ENCODE results near the gene EVI2B. TPM values are rescaled to one million over a fixed set of nuclear protein-coding genes. Genes with fewer than 3 reads are reported as not detected.

The EVI2B gene
- total RNA-seq, 6 experiments from 2014 or later, result 1.5 to 9.4 (median 4.9) TPM

DNA sequence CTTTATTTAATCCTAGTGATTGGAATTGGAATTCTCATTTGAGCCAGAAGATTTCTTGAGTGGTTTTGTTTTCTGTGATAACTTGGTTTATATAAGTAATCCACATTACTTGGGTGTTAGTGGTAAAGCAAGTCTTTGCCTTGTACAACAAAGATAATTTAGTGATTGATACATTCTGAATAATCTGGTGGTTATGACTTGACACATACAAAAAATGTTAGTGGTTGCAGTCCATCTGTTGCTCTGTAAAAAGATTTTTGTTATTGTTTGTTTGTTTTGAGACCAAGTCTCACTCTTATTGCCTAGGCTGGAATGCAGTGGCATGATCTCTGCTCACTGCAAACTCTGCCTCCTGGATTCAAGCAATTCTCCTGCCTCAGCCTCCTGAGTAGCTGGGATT, 30.0 kb downstream of the EVI2B start:
- Histone ChIP-seq H3K9me3 (no peaks in the 10 kb centered on the region), H3K27me3 (no peaks in the 10 kb centered on the region), H3K4me3 (no peak overlapping the region), H3K36me3 (no peaks in the 10 kb centered on the region), H3K27ac (no peak overlapping the region), H3K4me1 (no peaks in the 10 kb centered on the region)
- ATAC-seq (no peak), DNase-seq (no peak)
- intact Hi-C loops (cut with DNase I), result no loop called here
- TF ChIP-seq POLR2A (IDR thresholded peaks at IDR 0.05) (no peak), CTCF (IDR thresholded peaks at IDR 0.05) (no peak)

- Histone ChIP-seq H3K4me3 (no peak overlapping the region), H3K9me3 (no peaks in the 10 kb centered on the region), H3K36me3 (no peaks in the 10 kb centered on the region), H3K4me1 (no peaks in the 10 kb centered on the region), H3K27ac (no peak overlapping the region), H3K27me3 (no peaks in the 10 kb centered on the region)
- ATAC-seq, result no peak
- DNase-seq, result no peak
- WGBS (ENCODE audit: insufficient coverage, low coverage, low lambda C conversion rate, missing lambda C conversion rate), result 100% methylated on average over 2 of the region's 2 CpGs
- intact Hi-C loops (cut with DNase I), result no loop called here
- TF ChIP-seq POLR2A (IDR thresholded peaks at IDR 0.05) (no peak), CTCF (IDR thresholded peaks at IDR 0.05) (no peak)
Observed at GRCh38 chr17:31281061-31281460, 32.8 kb downstream of the EVI2B start.

DNA sequence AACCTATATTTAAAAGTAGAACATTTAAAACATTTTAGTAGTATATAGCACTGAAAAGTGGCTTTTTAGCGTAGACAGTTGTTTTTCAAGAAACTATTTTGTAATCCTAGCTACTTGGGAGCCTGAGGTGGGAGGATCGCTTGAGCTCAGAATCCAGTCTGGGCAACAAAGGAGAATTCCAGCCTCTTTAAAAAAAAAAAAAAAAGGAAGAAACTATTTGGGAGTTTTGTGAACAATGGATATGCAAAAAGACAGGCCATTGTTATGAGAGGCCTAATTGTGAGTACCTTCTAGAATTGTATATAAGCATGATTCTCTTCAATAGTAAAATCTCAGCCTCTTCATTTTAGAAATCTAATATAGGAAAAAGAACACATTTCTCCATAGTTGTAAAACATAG, 34.5 kb downstream of the EVI2B start:
- no peak for TF ChIP-seq CTCF (IDR thresholded peaks at IDR 0.05)
- TF ChIP-seq POLR2A (IDR thresholded peaks at IDR 0.05), result no peak
- WGBS (ENCODE audit: insufficient coverage, low coverage, low lambda C conversion rate, missing lambda C conversion rate), result 100% methylated on average over 2 of the region's 2 CpGs

GRCh38 chr17:31275116-31275515, 38.7 kb downstream of the EVI2B start:
- no peaks in the 10 kb centered on the region for H3K27me3 ChIP-seq
- no peaks in the 10 kb centered on the region for H3K9me3 ChIP-seq
- DNase-seq (no peak), ATAC-seq (no peak)
- no peaks in the 10 kb centered on the region for H3K4me1 ChIP-seq
- no peaks in the 10 kb centered on the region for H3K36me3 ChIP-seq
- TF ChIP-seq POLR2A (IDR thresholded peaks at IDR 0.05) (no peak), CTCF (IDR thresholded peaks at IDR 0.05) (no peak)
- intact Hi-C loops (cut with DNase I), result no loop called here
- WGBS (ENCODE audit: insufficient coverage, low coverage, low lambda C conversion rate, missing lambda C conversion rate), result 90% methylated on average over 1 of the region's 1 CpG
- H3K27ac ChIP-seq, result no peak overlapping the region
- no peak overlapping the region for H3K4me3 ChIP-seq

More for the DNA sequence above, 34.5 kb downstream of the EVI2B start:
- Histone ChIP-seq H3K4me1 (no peaks in the 10 kb centered on the region), H3K27ac (no peak overlapping the region), H3K9me3 (no peaks in the 10 kb centered on the region), H3K4me3 (no peak overlapping the region), H3K36me3 (no peaks in the 10 kb centered on the region), H3K27me3 (no peaks in the 10 kb centered on the region)
- DNase-seq (no peak), ATAC-seq (no peak)
- intact Hi-C loops (cut with DNase I), result no loop called here

DNA sequence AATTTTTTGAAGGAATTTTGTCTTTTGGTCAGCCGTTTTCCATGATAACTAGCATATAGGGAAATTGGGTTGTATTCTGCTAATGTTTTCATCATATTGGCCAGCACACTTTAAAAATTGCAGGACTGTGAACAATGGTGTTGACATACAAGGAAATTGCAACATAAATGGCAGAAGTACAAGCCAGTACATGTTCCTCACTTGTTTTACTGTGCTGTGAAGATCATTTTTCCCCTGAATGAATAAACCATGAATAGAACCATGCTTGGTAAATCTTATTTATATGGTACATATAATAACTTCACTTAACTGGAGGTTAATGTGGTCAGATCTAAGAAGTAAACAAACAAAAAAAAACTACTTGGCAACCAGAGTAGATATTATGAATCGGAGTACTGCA, 39.6 kb downstream of the EVI2B start:
- Histone ChIP-seq H3K9me3 (no peaks in the 10 kb centered on the region), H3K36me3 (no peaks in the 10 kb centered on the region), H3K4me3 (no peak overlapping the region), H3K4me1 (no peaks in the 10 kb centered on the region), H3K27ac (no peak overlapping the region), H3K27me3 (no peaks in the 10 kb centered on the region)
- DNase-seq (no peak), ATAC-seq (peak; percentile 84 to 94 (median 90))
- TF ChIP-seq CTCF (IDR thresholded peaks at IDR 0.05) (no peak), POLR2A (IDR thresholded peaks at IDR 0.05) (no peak)
- intact Hi-C loops (cut with DNase I), result no loop called here
- WGBS (ENCODE audit: insufficient coverage, low coverage, low lambda C conversion rate, missing lambda C conversion rate), result 38% methylated on average over 2 of the region's 2 CpGs
